Kidney glomerular epithelial cell (primary cell): ENCODE measurements around the gene CCDC183.
"Not testable (repeated sequence)": the region's sequence is repeated elsewhere in the genome, so short reads cannot be mapped to it uniquely, and the experiment has no call there.

Experiments
- DNase-seq: peaks from one replicate; lab custom pipeline; 2025; lab: John Stamatoyannopoulos, UW

CCDC183 gene

DNA sequence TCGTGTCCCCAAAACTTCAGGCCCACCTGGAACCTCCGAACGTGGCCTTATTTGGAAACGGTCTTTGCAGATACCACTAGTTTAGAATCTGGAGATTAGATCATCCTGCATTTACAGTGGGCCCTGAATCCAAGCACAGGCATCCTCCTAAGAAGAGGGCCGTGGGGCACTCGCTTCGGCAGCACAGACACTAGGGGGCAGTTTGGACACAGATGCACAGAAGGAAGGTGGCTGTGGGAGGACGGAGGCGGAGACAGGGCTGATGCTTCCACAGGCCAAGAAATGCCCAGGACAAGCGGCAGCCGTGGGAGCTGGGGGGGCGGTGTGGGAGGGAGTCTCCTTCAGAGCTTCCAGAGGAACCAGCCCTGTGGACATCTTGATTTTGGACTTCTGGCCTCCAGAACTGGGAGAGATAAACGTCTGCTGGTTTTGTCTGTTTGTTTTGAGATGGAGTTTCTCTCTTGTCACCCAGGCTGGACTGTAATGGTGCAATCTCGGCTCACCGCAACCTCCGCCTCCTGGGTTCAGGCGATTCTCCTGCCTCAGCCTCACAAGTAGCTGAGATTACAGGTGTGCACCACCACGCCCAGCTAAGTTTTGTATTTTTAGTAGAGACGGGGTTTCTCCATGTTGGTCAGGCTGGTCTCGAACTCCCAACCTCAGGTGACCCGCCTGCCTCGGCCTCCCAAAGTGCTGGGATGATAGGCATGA, 35.1 kb upstream of the CCDC183 start:
- peak; percentile 30 for DNase-seq

DNA sequence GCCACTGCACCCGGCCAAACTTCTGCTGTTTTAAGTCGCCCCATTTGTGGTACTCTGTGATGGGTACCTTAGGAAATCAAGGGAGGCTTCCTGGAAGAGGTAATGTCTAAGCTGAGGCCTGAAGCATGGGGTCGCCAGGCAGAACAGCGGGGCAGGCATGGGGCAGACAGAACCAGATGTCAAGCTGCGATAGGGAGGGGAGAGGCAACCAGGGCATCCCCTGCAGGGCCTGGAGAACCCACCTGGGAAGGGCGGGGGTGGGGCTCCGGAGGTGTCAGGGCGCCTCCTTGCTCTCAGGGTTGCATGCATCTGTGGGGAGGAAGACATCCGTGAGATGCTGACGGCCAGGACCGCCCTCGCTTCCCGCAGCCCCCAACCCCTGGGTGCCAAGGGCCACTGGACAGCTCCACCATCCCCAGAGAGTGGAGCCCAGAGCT, 34.6 kb upstream of the CCDC183 start:
- no peak for DNase-seq

DNA sequence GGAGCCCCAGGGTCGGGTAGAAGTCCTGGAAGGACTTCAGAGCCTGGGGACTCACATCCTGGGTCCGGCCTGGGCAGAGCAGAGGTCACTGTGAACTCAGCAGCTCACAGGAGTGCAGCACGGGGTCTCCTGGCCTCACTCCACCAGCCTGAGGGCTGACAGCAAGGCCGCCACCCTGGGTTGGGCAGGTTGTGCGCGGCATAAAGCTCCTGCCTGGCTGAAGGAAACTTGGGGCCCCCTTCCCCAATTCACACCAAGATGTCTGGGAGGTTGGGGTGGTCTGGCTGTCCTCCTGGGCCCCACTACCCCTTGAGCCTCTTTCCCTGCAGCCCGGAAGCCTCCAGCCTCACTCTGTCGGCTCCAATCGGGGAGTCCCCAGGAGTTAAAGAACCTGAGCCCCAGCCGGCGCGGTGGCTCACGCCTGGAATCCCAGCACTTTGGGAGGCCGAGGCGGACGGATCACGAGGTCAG, 33.9 kb upstream of the CCDC183 start:
- no peak for DNase-seq

DNA sequence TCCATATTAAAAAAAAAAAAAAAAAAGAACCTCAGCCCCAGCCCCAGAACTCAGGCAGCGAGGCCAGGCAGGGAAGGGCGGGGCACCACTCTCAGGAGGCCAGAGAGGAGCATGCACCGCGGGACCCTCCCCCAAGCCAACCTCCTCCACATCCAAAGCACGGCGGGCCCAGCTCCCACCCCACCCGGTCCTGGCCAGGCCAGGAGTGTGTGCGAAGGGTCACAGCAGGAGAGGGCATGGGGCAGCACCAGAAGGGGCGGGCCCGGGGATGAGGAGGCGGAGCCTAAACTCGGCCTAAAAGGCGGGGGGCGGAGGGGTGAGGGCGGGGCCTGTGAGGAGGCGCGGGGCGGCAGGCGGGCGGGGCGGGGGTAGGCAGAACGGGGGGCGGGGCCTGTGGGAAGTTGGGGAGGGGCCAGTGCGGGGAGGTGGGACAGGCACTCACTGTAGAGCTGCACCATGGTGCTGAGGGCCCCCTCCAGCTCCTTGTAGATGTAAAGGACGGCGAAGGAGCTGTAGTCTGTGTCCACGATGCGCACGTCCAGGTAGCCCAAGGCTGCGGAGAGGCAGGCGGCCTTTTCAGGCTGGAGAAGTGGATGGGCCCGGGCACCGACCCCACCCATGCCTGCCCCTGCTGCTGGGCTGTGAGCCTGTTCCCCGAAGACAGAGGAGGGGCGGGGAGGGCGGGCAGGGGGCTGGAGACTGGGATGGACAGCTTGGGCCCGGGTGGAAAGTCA, 33.1 kb upstream of the CCDC183 start:
- no peak for DNase-seq

DNA sequence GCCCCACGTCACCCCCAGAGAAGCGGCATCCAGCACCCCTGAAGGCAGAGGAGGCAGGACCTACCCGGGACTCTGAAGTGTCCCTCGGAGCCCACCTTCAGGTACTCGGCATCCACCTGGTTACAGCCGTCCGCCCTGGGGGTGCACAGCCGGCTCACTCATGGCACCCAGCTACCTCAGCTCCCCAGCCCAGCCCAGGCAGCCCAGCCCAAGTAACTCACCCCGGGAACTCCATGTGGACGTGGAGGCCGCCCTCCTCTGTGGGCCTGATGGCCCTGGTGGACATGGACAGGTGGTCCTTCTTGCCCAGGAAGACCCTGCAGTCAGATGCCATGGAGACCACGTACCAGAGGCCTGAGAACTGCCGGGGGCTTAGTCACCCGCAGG, 32.5 kb upstream of the CCDC183 start:
- no peak for DNase-seq

DNA sequence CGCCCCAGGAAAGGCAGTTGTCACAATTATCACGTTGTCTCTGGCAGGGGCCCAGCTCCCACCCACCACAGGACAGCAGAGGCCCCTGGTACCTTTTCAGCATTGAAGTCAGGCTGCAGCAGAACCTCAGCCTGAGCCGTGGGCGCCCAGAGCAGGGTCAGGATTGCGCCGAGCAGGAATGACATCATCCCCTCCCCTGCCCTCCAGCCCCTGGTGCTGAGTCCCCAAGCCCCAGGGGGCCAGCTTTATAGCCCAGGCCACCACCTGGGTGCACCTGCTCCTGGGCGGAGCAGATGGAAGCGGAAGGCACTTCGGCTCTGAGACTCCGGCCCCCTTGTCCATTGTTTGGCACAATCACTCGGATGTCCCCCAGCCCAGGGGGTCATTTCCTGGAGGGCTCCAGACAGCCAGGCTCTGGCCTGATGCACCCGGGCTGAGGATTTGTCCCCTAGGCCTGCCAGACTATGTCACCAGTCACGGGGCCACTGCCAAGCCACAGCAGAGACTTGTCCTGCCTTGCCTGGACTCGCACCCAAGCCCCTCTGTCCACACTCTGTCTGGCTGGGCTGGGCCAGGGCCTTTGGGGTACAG, 31.7 kb upstream of the CCDC183 start, which contains the start of gene LCN15:
Gene LCN15 (minus strand): TSS at position 218 of the 591 bp plus-strand sequence. CDS start 30 bp downstream, at position 188.
- no peak for DNase-seq

DNA sequence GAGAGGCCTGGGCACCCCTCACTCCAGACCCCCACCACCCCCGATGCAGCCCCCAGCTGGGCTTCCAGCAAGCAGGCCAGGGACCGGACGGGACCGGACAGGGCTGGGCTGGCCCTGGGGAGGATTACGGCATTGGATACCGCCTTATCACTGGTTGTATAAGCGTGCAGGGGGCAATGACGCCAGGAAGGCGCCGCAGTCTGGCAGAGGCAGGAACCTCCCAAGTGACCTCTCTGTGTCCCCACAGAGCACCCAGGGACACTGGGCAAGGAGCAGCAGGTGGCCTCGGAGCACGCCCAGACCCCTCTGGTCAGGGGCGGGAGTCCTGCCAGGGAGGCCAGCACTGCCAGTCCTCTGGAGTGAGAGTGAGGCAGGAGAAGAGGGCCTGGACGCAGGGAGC, 31.1 kb upstream of the CCDC183 start:
- DNase-seq = no peak

DNA sequence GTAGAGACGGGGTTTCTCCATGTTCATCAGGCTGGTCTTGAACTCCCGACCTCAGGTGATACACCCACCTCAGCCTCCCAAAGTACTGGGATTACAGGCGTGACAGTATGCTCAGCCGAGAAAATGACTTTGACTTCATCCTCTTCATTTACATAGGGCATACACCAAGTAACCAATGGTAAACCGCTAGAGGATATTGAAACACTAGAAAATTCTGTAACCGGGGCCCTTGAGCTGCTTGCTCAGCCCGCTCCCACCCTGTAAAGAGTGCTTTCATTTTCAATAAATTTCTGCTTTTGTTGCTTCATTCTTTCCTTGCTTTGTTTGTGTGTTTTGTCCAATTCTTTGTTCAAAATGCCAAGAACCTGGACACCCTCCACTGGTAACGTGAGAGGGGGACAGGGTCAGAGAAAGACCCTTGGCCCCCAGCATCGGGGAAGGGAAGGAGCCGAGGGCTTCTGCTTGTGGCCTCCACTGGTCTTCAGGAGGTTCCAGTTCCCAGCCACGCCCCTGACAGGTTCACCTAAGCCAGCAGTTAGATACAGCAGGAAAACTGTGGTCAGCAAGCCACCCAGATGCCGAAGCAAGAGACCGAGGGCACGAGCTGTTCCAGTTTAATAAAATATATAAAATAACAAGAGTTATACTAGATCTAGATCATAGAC, 30.3 kb upstream of the CCDC183 start:
- DNase-seq = not testable (repeated sequence)

DNA sequence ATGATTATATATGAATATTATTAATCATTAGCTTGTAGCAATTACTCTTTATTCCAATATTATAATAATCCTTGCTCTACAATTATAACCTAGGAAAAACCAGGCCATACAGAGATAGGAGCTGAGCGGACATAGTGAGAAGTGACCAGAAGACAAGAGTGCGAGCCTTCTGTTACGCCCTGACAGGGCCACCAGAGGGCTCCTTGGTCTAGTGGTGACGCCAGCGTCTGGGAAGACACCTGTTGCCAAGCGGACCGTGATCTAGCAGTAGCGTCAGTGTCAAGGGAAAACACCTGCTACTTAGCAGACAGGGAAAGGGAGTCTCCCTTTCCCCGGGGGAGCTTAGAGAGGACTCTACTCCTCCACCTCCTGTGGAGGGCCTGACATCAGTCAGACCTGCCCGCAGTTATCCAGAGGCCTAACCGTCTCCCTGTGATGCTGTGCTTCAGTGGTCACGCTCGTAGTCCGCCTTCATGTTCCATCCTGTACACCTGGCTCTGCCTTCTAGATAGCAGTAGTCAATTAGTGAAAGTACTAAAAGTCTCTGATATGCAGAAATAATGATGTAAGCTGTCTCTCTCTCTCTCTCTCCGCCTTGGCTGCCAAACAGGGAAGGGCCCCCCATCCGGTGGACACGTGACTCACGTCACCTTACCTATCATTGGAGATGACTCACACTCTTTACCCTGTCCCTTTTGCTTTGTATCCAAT, 29.6 kb upstream of the CCDC183 start:
- DNase-seq = peak; percentile 16

DNA sequence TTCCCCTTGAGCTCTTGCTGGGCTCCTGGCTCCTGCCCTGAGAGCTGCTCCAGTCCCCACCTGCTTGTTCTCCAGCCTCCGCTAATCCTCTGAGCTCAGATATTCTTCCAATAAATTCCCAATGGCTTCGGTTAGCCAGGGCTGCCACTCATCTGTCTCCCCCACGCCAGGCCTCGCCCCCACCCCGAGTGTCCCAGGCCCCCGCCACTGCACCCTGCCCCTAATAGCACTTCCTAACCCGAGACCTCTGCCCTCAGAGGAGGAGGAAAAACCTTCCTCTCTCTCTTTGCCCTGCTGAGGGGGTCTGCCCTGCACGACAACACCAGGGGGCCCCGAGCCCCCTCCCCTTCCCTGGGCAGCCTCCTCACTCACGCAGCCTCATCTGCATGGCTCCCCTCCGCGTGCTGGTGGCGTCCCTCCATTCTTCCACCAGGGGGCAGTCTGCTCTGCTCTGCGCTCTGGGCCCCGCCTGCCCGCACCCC, 26.4 kb upstream of the CCDC183 start:
- no peak for DNase-seq

DNA sequence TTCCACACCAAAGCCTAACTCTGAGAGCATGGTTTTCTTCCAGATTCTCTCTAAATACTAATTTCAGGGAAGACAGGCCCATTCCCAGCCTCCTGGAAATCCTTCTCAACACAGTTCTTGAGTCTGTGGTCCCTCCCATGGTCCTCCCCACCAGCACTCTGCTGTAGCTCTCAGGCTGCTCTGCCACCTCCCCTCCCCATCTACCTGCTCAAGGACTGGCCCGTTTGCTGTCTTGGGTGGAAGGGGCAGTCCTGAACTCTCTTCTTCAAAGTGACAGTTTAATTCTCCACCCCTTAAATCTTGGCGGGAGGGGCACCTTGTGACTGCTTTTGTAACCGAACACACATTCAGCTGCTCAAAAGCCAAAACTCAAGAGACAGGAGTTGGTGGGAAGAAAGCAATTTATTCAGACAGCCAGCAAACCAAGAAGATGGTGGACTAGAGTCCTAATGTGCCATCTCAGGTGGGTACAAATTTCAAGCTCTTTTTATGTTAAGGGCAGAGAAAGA, 24.2 kb upstream of the CCDC183 start:
- no peak for DNase-seq

DNA sequence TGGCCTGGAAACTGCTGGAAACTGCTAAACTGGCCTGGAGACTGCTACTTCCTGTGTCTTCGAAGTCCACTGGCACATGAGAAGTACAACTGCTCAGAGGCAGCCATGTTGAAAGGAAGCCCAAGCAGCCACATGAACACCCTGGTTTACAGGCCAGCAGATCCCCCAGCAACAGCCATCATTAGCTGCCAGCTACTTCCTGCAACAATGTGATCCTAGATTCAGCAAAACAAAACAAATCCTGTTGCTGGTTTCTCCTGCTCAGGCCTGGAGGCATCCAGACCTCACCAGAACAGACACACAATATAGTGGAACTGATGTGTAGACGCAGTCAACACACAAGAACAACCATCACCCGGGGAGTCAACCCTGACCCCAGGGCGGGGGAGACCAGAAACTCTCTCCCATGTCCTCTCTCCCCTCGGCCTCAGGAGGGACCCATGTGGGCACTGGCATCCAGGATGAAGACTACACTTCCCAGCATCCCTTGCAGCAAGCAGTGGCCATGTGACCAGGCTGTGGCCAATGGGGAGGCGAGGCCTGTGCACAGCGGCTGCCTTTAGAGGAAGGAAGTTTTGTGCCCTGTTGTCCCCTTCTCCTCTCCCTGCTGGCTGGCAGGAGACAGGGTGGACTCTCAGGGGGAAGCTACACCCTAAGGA, 22.6 kb upstream of the CCDC183 start:
- DNase-seq = no peak

DNA sequence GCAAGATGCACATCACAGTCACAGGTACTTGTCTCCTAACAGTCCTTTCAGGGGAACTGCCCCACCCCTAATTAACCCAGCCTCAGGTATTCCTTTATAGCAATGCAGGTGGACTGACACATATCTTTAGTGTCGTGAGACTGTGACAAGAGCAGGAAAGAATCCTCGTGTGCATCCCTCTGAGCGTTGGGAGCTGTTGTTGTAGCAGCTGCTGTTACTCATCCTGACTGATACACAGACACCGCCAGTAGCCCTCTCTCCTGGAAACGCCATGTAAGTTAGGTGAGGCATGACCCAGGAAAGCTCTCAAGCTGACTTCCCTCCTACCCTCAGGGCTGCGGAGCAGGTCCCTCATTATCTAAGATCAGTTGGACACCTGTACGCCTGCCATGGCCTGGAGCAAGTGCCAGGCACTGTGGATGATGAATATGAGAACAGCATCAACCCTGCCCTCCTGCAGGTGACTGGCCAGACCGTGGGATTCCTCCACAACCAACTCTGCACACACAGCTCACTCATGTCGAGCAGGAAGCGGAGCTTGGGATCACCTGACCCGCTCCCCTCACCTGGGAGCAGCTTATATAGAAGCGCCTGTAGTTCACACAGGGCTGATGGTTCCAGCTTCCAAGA, 21.6 kb upstream of the CCDC183 start:
- no peak for DNase-seq

DNA sequence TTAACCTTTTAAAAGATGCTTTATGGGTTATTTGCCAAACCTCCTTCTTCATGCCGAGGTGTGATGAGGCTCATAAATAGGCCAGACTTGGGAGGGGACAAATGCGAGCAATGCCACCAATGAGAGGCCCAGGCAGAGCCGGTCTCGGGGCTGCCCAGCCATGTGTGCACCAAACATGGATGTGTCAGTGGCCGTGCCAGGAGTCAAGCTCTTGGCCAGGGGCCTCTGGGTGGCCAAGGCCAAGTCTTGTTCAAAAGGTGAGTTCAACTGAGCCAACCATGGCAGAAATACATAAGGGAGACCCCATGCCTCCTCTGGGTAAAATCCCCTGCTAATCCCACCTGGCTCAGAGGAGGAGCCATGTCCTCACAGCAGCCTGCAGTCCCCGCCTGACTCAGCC, 20.9 kb upstream of the CCDC183 start:
- DNase-seq = no peak

DNA sequence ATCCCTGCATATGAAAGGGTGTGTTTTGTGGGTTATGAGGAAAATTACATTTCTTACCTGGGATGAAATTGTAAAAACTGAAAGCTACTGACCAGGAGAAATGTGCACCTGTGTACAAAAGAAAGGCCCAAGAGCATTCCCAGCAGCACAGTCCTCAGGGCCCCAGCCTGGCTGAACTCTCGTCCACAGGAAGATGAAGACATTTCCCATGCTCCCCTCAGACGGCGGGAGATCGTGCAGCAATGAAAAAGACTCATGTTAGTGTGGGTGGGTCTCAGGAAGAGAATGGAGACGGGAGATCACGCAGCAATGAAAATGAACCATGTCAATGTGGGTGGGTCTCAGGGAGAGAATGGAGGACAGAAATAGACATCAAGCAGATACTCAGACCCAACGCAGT, 19.2 kb upstream of the CCDC183 start:
- DNase-seq = no peak

DNA sequence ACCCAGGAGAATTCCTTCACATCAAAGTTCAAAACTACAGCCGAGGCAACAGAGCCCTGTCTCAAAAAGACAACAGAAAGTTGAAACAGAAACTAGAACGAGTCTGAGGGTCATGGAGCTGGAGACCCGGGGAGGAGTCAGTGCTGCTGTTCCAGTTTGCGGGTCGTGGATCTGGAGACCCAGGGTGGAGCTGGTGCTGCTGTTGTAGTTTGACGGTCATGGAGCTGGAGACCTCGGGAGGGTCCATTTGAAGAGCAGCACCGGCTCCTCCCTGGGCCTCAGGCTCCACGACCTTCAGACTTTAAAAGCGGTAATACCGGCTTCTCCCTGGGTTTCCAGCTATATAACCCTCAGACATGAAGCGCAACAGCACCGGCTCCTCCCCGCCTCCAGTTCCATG, 18.8 kb upstream of the CCDC183 start:
- DNase-seq = no peak

DNA sequence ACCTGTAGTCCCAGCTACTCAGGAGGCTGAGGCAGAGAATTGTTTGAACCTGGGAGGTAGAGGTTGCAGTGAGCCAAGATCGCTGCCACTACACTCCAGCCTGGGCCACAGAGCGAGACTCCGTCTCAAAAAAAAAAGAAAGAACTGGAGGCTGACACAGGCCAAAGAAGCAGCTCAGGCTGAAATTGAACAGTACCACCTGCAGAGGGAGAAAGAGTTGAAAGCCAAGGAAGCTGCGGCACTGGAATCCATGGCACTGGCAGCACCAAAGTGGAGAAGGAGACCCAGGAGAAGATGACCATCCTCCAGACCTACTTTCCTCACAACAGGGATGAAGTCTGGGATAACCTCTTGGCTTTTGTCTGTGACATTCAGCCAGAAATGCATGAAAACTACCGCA, 16.3 kb upstream of the CCDC183 start:
- no peak for DNase-seq

DNA sequence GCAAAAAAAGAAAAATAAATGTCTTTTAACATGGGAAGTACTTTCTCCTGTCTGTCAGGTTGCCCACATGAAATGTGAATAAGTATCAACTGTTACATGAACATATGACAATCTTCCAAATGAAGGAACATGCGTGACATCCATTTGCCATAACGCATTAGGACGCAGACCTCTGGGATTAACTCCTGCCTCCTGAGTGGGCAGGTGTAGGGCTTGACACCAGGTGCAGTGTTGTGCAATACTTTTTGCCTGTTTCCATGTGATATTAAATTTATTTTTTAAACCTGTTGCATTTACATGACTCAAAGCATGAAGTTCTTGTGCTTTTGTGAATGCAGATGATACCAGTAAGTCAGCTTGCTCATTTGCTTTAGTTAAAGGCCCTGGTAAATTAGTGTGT, 13.7 kb upstream of the CCDC183 start:
- no peak for DNase-seq

DNA sequence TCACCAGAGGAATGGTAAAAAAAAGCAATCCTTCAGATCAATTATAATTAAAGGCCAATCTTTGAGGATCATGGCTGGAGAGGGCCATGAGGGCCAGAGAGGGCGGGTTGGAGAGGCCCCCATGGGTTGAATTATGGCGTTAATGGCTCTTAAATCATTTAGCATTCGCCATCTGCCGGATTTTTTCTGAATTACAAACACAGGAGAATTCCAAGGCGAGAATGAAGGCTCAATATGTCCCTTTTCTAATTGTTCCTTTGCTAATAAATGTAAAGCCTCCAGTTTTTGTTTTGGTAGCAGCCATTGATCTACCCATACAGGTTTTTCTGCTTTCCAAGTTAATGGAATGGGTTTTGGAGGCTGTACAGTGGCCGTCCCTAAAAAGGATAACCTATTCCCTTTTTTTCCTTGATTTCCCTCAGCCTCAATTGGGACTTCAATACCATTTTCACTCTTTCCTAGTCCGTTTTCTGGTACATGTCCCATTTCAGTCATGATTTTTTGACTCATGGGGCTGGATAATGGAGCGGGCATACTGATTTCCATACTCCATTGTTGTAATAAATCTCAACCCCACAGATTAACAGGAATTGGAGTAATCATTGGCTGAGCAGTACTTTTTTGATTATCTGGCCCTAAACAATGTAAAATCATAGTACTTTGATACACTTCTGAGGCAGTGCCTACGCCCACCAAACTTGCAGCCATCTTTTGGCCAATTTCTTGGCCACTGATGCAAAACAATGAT, 11.7 kb upstream of the CCDC183 start:
- no peak for DNase-seq

DNA sequence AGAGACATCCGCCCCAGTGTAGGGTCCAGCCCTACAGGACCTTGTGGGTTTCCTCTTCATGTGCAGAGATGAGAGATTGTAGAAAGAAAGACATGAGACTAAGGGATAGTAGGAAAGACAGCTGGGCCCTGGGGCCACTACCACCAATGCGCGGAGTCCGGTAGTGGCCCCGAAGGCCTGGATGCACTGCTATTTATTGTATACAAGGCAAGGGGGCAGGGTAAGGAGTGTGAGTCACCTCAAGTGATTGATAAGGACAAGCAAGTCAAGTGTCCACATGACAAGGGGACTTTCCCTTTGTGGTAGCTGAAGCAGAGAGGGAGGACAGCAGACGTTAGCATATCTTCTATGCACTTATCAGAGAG, 11.2 kb upstream of the CCDC183 start:
- no peak for DNase-seq
